Chondrocyte (in vitro differentiated cells): ENCODE measurements around the gene ADAM12. TPM values are rescaled to one million over a fixed set of nuclear protein-coding genes. Genes with fewer than 3 reads are reported as not detected.

ENCODE experiments used
- DNase-seq: peaks from one replicate; pipeline ENCODE4 v3.0.0; 2021; ENCODE audit warnings: mixed read lengths, low spot score
- H3K27ac Mint-ChIP-seq: one replicate; pipeline ENCODE4 v1.8.0; 2021; ENCODE audit warnings: mild to moderate bottlenecking, moderate library complexity, mixed read lengths; ENCODE audit not compliant: unreplicated experiment
- H3K27me3 Mint-ChIP-seq: 2 replicates; pipeline ENCODE4 v1.8.0; 2021; ENCODE audit warnings: low read depth, mixed read lengths
- H3K36me3 Mint-ChIP-seq: 2 replicates; pipeline ENCODE4 v1.8.0; 2021; ENCODE audit warnings: low read depth, mixed read lengths
- H3K4me1 Mint-ChIP-seq: 2 replicates; pipeline ENCODE4 v1.8.0; 2021; ENCODE audit warnings: low read depth, mild to moderate bottlenecking, mixed read lengths
- H3K4me3 Mint-ChIP-seq: one replicate; pipeline ENCODE4 v1.8.0; 2021; ENCODE audit warnings: mild to moderate bottlenecking, moderate library complexity, mixed read lengths; ENCODE audit not compliant: unreplicated experiment
- H3K9me3 Mint-ChIP-seq: 2 replicates; pipeline ENCODE4 v1.8.0; 2021; ENCODE audit warnings: low read depth, mixed read lengths
- total RNA-seq: library from RNA; stranded (reverse); gene quantifications from 3 replicates; pipeline ENCODE4 v1.2.1, GENCODE V29; 2021
- TF ChIP-seq, protein P1 (sequence below): fragments of 200-600 bp; sonication (generic); IDR thresholded peaks from 2 replicates; pipeline ENCODE4 v1.5.0; 2021; ENCODE audit warnings: antibody characterized with exemption, mild to moderate bottlenecking, moderate library complexity

The ADAM12 gene
- total RNA-seq, 1 donor from 2014 or later, result 175 TPM

DNA sequence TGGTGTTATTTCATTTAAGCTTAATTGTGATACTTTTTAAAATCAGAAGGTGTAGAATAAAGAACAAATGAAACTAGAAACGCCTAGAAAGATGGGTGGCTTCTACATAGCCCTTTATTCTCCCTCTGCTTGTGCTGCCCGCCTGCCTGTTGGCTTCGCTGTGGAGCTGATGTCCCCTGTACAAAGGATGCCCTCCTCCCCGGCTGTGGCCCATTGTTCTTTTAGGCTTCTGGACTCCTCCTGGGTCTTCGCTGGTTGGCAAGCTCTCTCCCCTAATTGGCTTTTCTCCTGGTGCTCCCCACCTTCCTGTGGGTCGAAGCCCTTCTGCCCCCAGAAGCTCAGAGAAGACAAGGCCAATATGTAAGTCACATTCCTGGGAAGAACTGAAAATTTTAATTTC, 393.7 kb downstream of the ADAM12 start:
- Mint-ChIP-seq H3K4me1 (peaks cover 11% of the 10 kb centered on the region), H3K4me3 (no peak overlapping the region), H3K27me3 (no peaks in the 10 kb centered on the region), H3K9me3 (no peaks in the 10 kb centered on the region), H3K27ac (no peak overlapping the region), H3K36me3 (peaks cover 4% of the 10 kb centered on the region)
- no peak for DNase-seq
- TF ChIP-seq, protein P1, sequence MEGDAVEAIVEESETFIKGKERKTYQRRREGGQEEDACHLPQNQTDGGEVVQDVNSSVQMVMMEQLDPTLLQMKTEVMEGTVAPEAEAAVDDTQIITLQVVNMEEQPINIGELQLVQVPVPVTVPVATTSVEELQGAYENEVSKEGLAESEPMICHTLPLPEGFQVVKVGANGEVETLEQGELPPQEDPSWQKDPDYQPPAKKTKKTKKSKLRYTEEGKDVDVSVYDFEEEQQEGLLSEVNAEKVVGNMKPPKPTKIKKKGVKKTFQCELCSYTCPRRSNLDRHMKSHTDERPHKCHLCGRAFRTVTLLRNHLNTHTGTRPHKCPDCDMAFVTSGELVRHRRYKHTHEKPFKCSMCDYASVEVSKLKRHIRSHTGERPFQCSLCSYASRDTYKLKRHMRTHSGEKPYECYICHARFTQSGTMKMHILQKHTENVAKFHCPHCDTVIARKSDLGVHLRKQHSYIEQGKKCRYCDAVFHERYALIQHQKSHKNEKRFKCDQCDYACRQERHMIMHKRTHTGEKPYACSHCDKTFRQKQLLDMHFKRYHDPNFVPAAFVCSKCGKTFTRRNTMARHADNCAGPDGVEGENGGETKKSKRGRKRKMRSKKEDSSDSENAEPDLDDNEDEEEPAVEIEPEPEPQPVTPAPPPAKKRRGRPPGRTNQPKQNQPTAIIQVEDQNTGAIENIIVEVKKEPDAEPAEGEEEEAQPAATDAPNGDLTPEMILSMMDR, result no peak

DNA sequence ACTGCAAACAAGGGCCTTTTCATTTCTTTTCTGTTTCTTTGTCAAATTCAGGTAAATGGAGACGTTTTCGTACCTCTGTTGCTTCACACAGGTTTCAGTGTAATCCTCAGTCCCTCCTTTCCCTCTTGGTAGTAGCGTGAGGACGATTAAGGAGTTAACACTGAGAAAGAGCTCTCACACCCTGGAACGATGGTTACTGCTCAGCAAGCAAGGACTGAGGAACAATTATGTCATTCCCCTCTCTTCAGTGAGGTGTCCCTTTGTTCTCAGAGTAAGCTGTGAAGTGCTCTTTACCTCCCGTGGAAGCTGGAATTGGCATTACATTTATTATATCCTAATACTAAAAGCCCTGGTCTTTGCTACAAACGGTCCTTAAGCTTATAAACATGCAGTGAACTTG, 396.0 kb downstream of the ADAM12 start:
- Mint-ChIP-seq H3K4me1 (peaks cover 11% of the 10 kb centered on the region), H3K27ac (no peak overlapping the region), H3K36me3 (peaks cover 1% of the 10 kb centered on the region), H3K4me3 (no peak overlapping the region), H3K27me3 (no peaks in the 10 kb centered on the region), H3K9me3 (no peaks in the 10 kb centered on the region)
- no peak for DNase-seq
- TF ChIP-seq, protein P1, result no peak

DNA sequence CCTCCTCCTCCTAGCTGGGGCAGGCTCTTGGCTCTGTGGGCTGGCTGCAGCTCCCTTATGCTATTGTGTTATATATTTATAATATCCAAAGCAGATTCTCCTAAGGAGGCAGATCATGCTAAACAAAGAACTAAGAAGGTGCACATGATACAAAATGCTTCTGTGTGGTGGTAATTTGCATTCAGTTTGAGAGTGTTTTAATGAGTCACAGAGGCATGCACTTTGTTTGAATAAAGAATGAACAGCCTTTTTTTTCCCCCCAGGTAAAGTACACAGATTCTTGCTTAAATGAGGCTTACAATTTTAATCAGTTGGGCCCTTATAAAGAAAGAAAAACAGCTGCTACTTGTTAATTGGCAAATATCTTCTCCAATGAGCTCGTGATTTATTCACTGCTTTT, 396.9 kb downstream of the ADAM12 start:
- Mint-ChIP-seq H3K36me3 (no peaks in the 10 kb centered on the region), H3K4me1 (peaks cover 11% of the 10 kb centered on the region), H3K4me3 (no peak overlapping the region), H3K27ac (no peak overlapping the region), H3K9me3 (no peaks in the 10 kb centered on the region), H3K27me3 (no peaks in the 10 kb centered on the region)
- TF ChIP-seq, protein P1, result no peak
- no peak for DNase-seq

- no peaks in the 10 kb centered on the region for H3K9me3 Mint-ChIP-seq
- no peak for DNase-seq
- TF ChIP-seq, protein P1, result no peak
- H3K36me3 Mint-ChIP-seq, result no peaks in the 10 kb centered on the region
- no peak overlapping the region for H3K4me3 Mint-ChIP-seq
- no peak overlapping the region for H3K27ac Mint-ChIP-seq
- peaks cover 11% of the 10 kb centered on the region for H3K4me1 Mint-ChIP-seq
- no peaks in the 10 kb centered on the region for H3K27me3 Mint-ChIP-seq
These were observed 397.3 kb downstream of the ADAM12 start for GRCh38 chr10:125990974-125991373.

DNA sequence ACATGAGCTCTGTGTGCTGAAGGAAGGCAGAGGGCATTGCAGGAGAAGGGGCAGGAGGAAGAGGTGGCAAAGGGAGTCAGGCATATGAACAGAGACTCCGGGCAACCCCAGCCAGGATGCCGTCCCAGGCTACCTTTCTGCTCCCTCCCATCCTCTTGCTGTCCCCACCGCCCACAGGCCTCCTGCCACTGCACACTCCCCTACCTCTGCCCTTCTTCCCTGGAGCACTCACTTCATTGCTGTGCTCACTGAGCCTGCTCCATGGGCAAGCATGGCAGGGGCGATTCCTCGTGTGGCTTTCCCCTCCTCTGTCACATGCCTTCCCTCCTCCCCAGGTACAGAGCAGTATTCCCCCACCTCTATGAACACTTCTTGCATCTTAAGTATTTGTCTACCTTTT, 398.5 kb downstream of the ADAM12 start:
- Mint-ChIP-seq H3K27me3 (no peaks in the 10 kb centered on the region), H3K27ac (no peak overlapping the region), H3K4me3 (no peak overlapping the region), H3K4me1 (peaks cover 14% of the 10 kb centered on the region), H3K9me3 (no peaks in the 10 kb centered on the region), H3K36me3 (no peaks in the 10 kb centered on the region)
- TF ChIP-seq, protein P1, result no peak
- DNase-seq, result no peak
